Measurements from ENCODE around the gene U2AF1L4.

U2AF1L4 gene

DNA sequence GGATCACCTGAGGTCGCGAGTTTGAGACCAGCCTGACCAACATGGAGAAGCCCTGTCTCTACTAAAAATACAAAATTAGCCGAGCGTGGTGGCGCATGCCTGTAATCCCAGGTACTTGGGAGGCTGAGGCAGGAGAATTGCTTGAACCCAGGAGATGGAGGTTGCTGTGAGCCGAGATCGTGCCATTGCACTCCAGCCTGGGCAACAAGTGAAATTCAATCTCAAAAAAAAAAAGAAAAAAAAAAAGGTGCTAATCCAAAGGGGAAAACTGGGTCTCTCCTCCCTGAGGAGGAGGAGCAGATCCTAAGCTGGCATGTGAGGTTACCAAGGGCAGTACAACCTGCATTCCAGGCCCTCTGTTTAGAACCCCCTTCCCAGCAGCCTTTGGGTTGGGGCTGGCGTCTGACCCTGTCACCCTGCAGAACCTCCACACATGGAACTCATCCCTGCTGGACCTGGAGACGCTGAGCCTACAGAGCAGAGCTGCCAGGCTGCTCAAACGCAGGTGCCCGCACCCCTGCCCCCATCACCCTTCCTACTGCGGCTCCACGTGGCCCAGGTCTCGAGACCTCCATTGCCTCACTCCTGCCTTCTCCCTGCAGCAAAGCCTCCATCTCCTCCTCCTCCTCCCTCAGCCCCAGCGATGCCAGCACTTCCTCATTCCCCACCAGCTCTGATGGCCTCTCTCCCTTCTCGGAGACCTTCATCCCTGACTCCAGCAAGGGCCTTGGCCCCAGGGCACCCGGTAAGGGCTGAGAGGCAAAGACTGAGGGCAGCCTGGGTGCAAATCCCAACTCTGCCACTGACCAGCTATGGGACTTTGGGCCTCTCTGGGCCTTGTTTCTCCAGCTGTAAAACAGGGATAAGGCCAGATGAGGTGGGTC lies 19.5 kb upstream of the U2AF1L4 start:
- Histone ChIP-seq H3K9ac (ENCODE audit: low read length) (no peak overlapping the region), H3K4me3 (ENCODE audit: low read length) (no peak overlapping the region), H3K36me3 (ENCODE audit: control insufficient read depth, insufficient read depth, low read length) (no peaks in the 10 kb centered on the region), H3K27me3 (ENCODE audit: control insufficient read depth, insufficient read depth, low read length) (no peaks in the 10 kb centered on the region), H3K9me3 (ENCODE audit: control insufficient read depth, low read length) (no peaks in the 10 kb centered on the region), H3K4me1 (ENCODE audit: control insufficient read depth, insufficient read depth, low read length) (no peaks in the 10 kb centered on the region)

DNA sequence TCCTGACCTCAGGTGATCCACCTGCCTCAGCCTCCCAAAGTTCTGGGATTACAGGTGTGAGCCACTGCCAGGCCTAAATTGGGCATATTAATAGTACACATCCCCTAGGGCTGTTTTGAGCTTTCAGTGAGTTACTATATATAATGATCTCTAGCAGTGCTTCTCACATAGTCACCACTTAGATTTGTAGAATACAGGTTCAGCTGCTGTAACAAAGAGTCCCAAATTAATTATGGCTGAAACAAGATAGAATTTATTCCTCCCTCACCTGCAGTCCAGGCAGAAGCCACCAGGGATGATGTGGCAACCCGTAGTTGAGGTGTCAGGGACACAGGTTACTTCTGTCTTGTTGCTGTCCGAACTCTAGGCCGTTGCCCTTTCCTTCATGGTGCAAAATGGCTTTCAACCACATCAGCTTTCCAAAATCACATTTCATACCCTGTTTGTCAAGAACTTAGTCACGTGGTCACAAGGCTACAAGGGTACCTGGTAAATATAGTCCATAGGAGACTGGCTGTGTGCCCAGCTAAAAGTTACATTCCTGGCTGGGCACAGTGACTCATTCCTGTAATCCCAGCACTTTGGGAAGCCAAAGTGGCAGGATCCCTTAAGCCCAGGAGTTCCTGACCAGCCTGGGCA lies 15.6 kb upstream of the U2AF1L4 start:
- Histone ChIP-seq H3K9ac (ENCODE audit: low read length) (no peak overlapping the region), H3K36me3 (ENCODE audit: control insufficient read depth, insufficient read depth, low read length) (no peaks in the 10 kb centered on the region), H3K4me3 (ENCODE audit: low read length) (no peak overlapping the region), H3K27me3 (ENCODE audit: control insufficient read depth, insufficient read depth, low read length) (peaks cover 10% of the 10 kb centered on the region), H3K4me1 (ENCODE audit: control insufficient read depth, insufficient read depth, low read length) (peaks cover 26% of the 10 kb centered on the region), H3K9me3 (ENCODE audit: control insufficient read depth, low read length) (no peaks in the 10 kb centered on the region)

DNA sequence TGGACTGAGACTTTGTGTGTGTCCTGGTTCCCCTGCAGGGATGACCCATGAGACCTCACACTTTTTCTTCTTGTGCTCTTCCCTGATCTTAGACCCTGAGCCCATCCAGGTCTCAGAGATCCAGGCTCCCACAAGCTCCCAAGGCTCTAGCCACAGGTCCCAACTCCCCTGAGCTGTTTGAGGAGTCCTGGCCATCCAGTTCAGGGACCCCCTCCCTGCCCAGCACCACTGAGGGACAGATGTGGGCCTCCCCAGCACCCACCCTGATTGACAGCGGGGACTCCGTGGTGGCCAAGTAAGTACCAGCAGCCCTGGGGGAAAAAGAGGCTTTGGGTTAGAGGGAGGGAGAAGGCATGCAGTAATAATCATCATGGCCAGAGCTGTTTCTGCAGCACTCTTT lies 14.5 kb upstream of the U2AF1L4 start:
- H3K4me1 ChIP-seq (ENCODE audit: control insufficient read depth, insufficient read depth, low read length) = peaks cover 37% of the 10 kb centered on the region
- peaks cover 18% of the 10 kb centered on the region for H3K27me3 ChIP-seq (ENCODE audit: control insufficient read depth, insufficient read depth, low read length)
- no peak overlapping the region for H3K9ac ChIP-seq (ENCODE audit: low read length)
- no peak overlapping the region for H3K4me3 ChIP-seq (ENCODE audit: low read length)
- H3K36me3 ChIP-seq (ENCODE audit: control insufficient read depth, insufficient read depth, low read length) = no peaks in the 10 kb centered on the region
- H3K9me3 ChIP-seq (ENCODE audit: control insufficient read depth, low read length) = no peaks in the 10 kb centered on the region

DNA sequence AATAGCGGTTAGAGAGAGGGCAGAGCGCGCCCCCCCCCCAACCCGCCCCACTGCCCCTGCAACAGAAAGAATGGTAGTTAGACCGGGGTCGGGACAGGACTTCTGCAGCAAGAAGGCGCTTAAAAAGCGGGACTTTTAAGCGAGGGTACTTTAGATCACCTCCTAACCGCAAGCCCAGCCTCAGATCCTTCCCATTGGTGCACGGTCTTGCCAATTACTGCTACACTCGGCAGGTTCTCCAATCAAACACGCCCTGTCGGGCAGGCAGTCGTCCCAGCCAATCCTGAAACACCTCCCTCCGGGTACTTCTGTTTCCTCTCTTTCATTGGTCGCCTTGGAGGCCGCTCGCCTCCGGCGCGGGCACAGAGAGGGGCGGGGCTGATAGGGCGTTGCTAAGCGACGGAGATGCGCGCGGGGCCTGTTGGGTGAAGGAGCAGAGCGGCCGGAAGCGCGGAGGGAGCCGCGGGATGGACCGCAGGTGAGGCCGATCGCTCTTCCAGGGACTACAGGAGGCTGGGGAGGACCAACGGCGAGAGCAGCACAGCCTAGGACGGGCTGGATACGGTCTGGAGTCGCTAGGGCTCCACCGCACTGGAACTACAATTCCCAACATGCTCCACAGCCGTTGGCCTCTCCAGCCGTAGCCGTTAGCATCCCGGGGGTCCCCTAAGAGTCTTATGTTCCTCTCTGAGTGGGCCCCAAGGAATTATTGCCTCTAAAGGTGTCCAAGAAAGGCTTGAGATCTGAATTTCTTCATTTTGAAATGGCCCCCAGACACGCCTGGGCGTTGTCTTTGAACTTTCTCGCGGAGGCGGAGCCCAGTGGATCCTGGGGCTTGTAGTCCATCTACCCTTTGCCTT lies 12.8 kb upstream of the U2AF1L4 start, which contains the start of gene PROSER3:
TSS of gene PROSER3 (plus strand) at position 428 of the 860 bp plus-strand sequence. CDS start at position 468, 40 bp downstream.
- no peaks in the 10 kb centered on the region for H3K9me3 ChIP-seq (ENCODE audit: control insufficient read depth, low read length)
- peak within 1 kb of the TSS; percentile 91 for H3K4me3 ChIP-seq (ENCODE audit: low read length)
- H3K9ac ChIP-seq (ENCODE audit: low read length) = peak within 1 kb of the TSS; percentile 92
- H3K36me3 ChIP-seq (ENCODE audit: control insufficient read depth, insufficient read depth, low read length) = peaks cover 7% of the 10 kb centered on the region
- peaks cover 18% of the 10 kb centered on the region for H3K27me3 ChIP-seq (ENCODE audit: control insufficient read depth, insufficient read depth, low read length)
- H3K4me1 ChIP-seq (ENCODE audit: control insufficient read depth, insufficient read depth, low read length) = peaks cover 37% of the 10 kb centered on the region

DNA sequence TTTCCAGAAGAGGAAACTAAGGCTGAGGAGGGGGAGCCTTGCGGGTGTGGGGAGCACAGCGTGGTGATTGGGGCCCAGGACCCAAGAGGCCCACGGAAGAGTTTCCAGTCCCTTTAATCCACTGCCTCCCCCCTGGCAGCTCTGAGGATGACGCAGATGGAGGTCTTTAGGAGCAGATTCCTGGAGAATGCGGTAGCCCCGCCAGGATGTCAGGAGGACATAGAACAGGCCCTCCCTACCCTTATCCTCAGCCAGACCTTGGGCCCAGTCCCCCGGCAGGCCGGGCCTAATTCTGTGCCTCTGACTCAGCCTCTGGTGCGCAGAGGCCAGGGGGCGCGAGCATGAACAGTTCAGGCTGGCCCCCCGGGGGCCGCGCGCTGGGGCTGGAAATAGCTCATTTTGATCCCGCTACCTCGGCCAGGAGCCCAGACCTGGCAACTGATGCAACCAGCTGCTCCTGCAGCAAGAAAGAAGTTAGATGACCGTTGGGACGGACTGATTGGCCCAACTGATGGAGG lies 12.1 kb upstream of the U2AF1L4 start:
- peaks cover 18% of the 10 kb centered on the region for H3K27me3 ChIP-seq (ENCODE audit: control insufficient read depth, insufficient read depth, low read length)
- peaks cover 37% of the 10 kb centered on the region for H3K4me1 ChIP-seq (ENCODE audit: control insufficient read depth, insufficient read depth, low read length)
- peaks cover 12% of the 10 kb centered on the region for H3K36me3 ChIP-seq (ENCODE audit: control insufficient read depth, insufficient read depth, low read length)
- H3K4me3 ChIP-seq (ENCODE audit: low read length) = peak overlapping the region; percentile 25
- no peaks in the 10 kb centered on the region for H3K9me3 ChIP-seq (ENCODE audit: control insufficient read depth, low read length)
- peak overlapping the region; percentile 54 for H3K9ac ChIP-seq (ENCODE audit: low read length)

DNA sequence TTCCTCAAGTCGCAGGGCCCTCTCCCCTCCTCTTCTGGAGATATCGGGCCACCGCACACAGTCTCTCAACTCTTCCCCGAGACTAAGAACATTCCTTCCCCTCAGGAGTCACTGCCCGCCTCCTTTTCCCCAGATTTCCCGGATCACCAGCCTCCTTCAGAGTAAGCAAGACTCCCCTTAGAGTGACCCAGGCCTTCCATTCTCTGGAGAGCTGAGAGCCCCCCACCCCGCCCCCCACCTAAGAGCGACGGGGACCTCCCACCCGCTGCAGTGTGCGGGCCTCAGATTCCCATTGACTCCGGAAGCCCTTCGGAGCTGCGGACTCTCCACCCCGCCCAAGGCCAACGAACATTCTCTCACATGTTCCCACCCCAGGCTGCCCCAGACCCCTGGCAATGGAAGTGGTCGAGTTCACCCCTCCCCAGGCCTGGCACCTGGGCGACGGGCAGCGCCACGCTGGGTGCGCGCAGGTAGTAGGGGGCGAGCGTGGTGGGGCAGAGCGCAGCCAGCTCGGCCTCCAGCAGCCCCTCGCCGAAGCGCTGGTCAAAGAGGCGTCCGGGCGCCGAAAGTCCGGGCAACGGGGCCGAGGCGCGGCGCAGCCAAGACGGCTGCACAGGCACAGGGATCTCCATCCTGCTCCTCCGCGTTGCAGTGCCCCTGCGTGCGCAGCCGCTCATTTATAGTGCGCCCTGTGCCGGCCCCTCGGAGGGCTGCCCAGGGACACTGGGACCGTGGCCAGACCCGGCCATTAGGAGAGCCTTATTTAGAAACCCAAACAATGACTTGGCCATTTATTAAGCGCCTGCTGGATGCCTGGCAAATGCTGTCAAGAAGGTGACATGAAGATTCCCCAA lies 11.4 kb upstream of the U2AF1L4 start, which contains the start of gene HSPB6:
TSS of gene HSPB6 (minus strand) at position 653 of the 854 bp plus-strand sequence. CDS start at position 632, 21 bp downstream.
- Histone ChIP-seq H3K4me3 (ENCODE audit: low read length) (peak within 1 kb of the TSS; percentile 25), H3K27me3 (ENCODE audit: control insufficient read depth, insufficient read depth, low read length) (peaks cover 18% of the 10 kb centered on the region), H3K9me3 (ENCODE audit: control insufficient read depth, low read length) (no peaks in the 10 kb centered on the region), H3K36me3 (ENCODE audit: control insufficient read depth, insufficient read depth, low read length) (peaks cover 12% of the 10 kb centered on the region), H3K4me1 (ENCODE audit: control insufficient read depth, insufficient read depth, low read length) (peaks cover 37% of the 10 kb centered on the region), H3K9ac (ENCODE audit: low read length) (peak within 1 kb of the TSS; percentile 54)

DNA sequence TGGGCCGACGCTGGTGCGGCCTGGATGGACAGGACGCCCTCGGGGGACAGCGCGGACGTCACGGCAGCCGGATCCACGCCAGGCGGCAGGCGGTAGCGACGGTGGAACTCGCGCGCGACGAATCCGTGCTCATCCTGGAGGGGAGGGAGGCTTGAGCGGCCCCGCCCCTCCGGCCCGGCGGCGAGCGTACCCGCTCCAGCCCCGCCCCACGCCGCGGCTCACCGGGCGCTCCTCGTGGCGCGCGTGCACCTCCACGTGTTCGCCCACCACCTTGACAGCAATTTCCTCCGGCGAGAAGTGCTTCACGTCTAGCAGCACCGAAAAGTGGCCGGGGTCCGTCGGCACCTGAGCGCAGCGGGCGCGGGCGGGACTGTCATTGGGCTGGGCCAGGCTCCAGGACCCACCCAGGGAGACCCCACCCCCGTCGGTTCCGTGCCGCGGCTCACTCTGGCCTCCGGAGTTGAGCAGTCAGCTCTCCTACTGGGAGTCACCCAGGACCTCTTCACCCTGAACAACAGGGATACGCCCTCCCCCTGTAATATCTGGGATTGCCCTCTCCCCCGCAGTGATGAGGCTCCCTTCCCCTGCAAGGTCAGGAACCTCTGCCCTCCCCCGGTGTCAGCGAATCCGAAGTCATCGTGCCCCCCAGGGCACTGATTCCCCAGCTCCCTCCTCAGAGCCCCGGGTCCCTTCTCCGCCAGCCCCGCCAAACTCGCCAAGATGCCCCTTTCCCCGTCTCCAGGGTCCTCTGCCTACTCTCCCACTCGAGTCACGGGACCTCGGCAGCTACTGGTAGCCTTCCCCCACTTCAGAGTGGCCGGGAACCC lies 10.5 kb upstream of the U2AF1L4 start:
- no peaks in the 10 kb centered on the region for H3K9me3 ChIP-seq (ENCODE audit: control insufficient read depth, low read length)
- peaks cover 18% of the 10 kb centered on the region for H3K27me3 ChIP-seq (ENCODE audit: control insufficient read depth, insufficient read depth, low read length)
- peak overlapping the region; percentile 8 for H3K4me3 ChIP-seq (ENCODE audit: low read length)
- H3K4me1 ChIP-seq (ENCODE audit: control insufficient read depth, insufficient read depth, low read length) = peaks cover 37% of the 10 kb centered on the region
- peaks cover 12% of the 10 kb centered on the region for H3K36me3 ChIP-seq (ENCODE audit: control insufficient read depth, insufficient read depth, low read length)
- H3K9ac ChIP-seq (ENCODE audit: low read length) = peak overlapping the region; percentile 50

DNA sequence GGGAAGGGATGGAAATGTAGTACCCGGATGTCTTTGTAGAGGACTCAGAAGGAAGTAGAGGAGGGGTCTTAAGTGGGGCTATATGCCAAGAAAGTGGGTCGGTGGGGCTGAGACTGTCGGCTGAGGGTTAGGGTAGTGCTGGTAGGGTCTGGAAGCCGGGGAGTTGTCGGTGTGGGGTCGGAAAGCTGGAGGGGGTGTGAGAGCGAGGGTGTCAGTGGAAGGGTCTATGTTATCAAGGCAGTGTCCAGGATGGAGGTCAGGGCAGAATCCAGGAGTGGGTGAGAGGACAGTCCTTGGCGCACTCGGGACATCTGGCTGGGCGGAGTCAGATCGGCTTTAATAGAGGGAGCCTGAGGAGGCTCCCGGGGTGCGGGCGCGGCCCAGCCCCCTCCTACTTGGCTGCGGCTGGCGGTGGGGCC lies 9.9 kb upstream of the U2AF1L4 start:
- Histone ChIP-seq H3K9ac (ENCODE audit: low read length) (peak overlapping the region; percentile 50), H3K36me3 (ENCODE audit: control insufficient read depth, insufficient read depth, low read length) (peaks cover 12% of the 10 kb centered on the region), H3K27me3 (ENCODE audit: control insufficient read depth, insufficient read depth, low read length) (peaks cover 18% of the 10 kb centered on the region), H3K4me3 (ENCODE audit: low read length) (no peak overlapping the region), H3K9me3 (ENCODE audit: control insufficient read depth, low read length) (no peaks in the 10 kb centered on the region), H3K4me1 (ENCODE audit: control insufficient read depth, insufficient read depth, low read length) (peaks cover 37% of the 10 kb centered on the region)

DNA sequence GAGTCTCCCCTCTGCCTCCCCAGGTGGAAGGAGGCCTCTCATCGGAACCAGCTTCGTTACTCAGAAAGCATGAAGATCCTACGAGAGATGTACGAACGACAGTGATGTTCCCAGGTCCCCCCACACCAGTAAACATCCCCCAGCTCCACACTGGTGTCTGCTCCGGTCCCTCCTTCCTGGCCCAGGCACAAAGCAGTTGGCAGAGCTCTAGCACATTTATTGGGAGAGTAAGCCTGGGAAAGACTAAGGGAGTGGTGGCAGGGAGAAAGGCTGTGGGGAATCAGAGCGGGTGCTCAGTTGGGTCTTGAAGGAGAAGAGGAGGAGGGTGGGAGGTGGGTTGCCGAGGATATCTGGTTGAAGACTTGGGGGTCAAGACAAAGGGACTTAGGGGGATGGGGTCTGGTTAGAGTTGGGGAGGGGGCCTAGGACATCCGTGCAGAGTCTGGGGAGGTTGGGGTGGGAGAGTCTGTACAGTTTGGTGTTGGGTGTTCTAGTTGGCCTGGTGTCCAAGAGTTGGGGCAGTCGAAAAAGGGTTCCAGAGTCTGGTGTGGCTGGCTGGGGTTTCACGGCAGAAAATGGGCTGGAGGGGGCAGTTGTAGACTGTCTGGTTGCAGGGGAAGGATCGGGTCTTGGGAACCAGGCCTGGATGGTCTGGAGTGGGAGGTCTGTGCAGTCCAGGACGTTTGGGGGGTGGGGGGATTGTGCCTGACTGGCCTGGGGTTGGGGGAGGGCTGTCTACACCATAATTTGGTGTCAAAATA lies 9.3 kb upstream of the U2AF1L4 start:
- Histone ChIP-seq H3K9ac (ENCODE audit: low read length) (no peak overlapping the region), H3K4me3 (ENCODE audit: low read length) (no peak overlapping the region), H3K4me1 (ENCODE audit: control insufficient read depth, insufficient read depth, low read length) (peaks cover 37% of the 10 kb centered on the region), H3K36me3 (ENCODE audit: control insufficient read depth, insufficient read depth, low read length) (peaks cover 12% of the 10 kb centered on the region), H3K27me3 (ENCODE audit: control insufficient read depth, insufficient read depth, low read length) (peaks cover 18% of the 10 kb centered on the region), H3K9me3 (ENCODE audit: control insufficient read depth, low read length) (no peaks in the 10 kb centered on the region)

Data from mucosa of stomach (tissue), 1 donor.